H9 (cell line): Measurements from ENCODE around the gene CD93. TPM values are rescaled to one million over a fixed set of nuclear protein-coding genes. Genes with fewer than 3 reads are reported as not detected.

Experiments used
- DNase-seq: peaks from one replicate; pipeline ENCODE4 v3.0.0-alpha.2; 2017
- H2AFZ ChIP-seq: one replicate; pipeline ENCODE4 v1.6.1; 2013; ENCODE audit warnings: mild to moderate bottlenecking, low read length, control low read depth, moderate library complexity
- H2AK5ac ChIP-seq: 2 replicates; pipeline ENCODE4 v1.6.1; 2013; ENCODE audit warnings: low read length, control low read depth, mixed read lengths; ENCODE audit not compliant: insufficient read length
- H2BK120ac ChIP-seq: one replicate; pipeline ENCODE4 v1.6.1; 2013; ENCODE audit warnings: low read depth, mild to moderate bottlenecking, low read length, control low read depth, inconsistent platforms; ENCODE audit not compliant: poor library complexity, severe bottlenecking
- H2BK12ac ChIP-seq: 2 replicates; pipeline ENCODE4 v1.6.1; 2013; ENCODE audit warnings: low read length, control low read depth, mixed read lengths, low read depth; ENCODE audit not compliant: insufficient read length
- H2BK15ac ChIP-seq: 2 replicates; pipeline ENCODE4 v1.6.1; 2013; ENCODE audit warnings: low read depth, low read length, control low read depth
- H2BK20ac ChIP-seq: one replicate; pipeline ENCODE4 v1.6.1; 2013; ENCODE audit warnings: low read depth, mild to moderate bottlenecking, low read length, control low read depth, inconsistent platforms; ENCODE audit not compliant: poor library complexity, severe bottlenecking
- H2BK5ac ChIP-seq: 2 replicates; pipeline ENCODE4 v1.6.1; 2013; ENCODE audit warnings: low read length, control low read depth, mixed read lengths; ENCODE audit not compliant: insufficient read length
- H3K14ac ChIP-seq: 2 replicates; pipeline ENCODE4 v1.6.1; 2013; ENCODE audit warnings: low read length, control low read depth; ENCODE audit not compliant: insufficient read depth
- H3K18ac ChIP-seq: 2 replicates; pipeline ENCODE4 v1.6.1; 2013; ENCODE audit warnings: low read depth, mild to moderate bottlenecking, mixed read lengths, low read length, control low read depth; ENCODE audit not compliant: insufficient read length
- H3K23ac ChIP-seq: 2 replicates; pipeline ENCODE4 v1.6.1; 2013; ENCODE audit warnings: low read length, control low read depth, mixed read lengths, low read depth; ENCODE audit not compliant: insufficient read length
- H3K23me2 ChIP-seq: 2 replicates; pipeline ENCODE4 v1.6.1; 2013; ENCODE audit warnings: low read depth, mild to moderate bottlenecking, mixed read lengths, low read length, control low read depth; ENCODE audit not compliant: insufficient read length, poor library complexity, severe bottlenecking
- H3K27ac ChIP-seq: 2 replicates; pipeline ENCODE4 v1.5.1; 2013; ENCODE audit warnings: low read length, control low read depth, mixed read lengths, low read depth; ENCODE audit not compliant: insufficient read length
- H3K27me3 ChIP-seq: 2 replicates; pipeline ENCODE4 v1.6.1; 2013; ENCODE audit warnings: low read length, control low read depth, inconsistent platforms; ENCODE audit not compliant: insufficient read depth
- H3K4ac ChIP-seq: 2 replicates; pipeline ENCODE4 v1.6.1; 2013; ENCODE audit warnings: low read depth, mild to moderate bottlenecking, control low read depth, inconsistent platforms, low read length, moderate library complexity
- H3K4me1 ChIP-seq: 2 replicates; pipeline ENCODE4 v1.6.1; 2013; ENCODE audit warnings: low read length, control low read depth, inconsistent platforms; ENCODE audit not compliant: insufficient read depth
- H3K4me2 ChIP-seq: 2 replicates; pipeline ENCODE4 v1.6.1; 2013; ENCODE audit warnings: low read length, control low read depth, mixed read lengths; ENCODE audit not compliant: insufficient read length, insufficient read depth
- H3K56ac ChIP-seq: 2 replicates; pipeline ENCODE4 v1.6.1; 2013; ENCODE audit warnings: low read depth, mild to moderate bottlenecking, mixed read lengths, low read length, control low read depth; ENCODE audit not compliant: insufficient read length
- H3K79me1 ChIP-seq: 2 replicates; pipeline ENCODE4 v1.6.1; 2013; ENCODE audit warnings: low read depth, mild to moderate bottlenecking, moderate library complexity, low read length, control low read depth, inconsistent platforms; ENCODE audit not compliant: insufficient read depth, poor library complexity, severe bottlenecking
- H3K79me2 ChIP-seq: 2 replicates; pipeline ENCODE4 v1.6.1; 2013; ENCODE audit warnings: low read length, control low read depth, inconsistent platforms; ENCODE audit not compliant: insufficient read depth
- H3K9ac ChIP-seq: 2 replicates; pipeline ENCODE4 v1.6.1; 2013; ENCODE audit warnings: low read length, control low read depth, mixed read lengths; ENCODE audit not compliant: insufficient read length; ENCODE audit errors: extremely low read depth
- H3K9me3 ChIP-seq: one replicate; pipeline ENCODE4 v1.6.1; 2013; ENCODE audit warnings: low read depth, low read length, inconsistent platforms; ENCODE audit not compliant: control insufficient read depth
- H3T11ph ChIP-seq: one replicate; pipeline ENCODE4 v1.6.1; 2013; ENCODE audit warnings: mild to moderate bottlenecking, low read length, control low read depth, inconsistent platforms
- H4K20me1 ChIP-seq: one replicate; pipeline ENCODE4 v1.6.1; 2013; ENCODE audit not compliant: control insufficient read depth, insufficient read length, insufficient read depth
- H4K5ac ChIP-seq: 2 replicates; pipeline ENCODE4 v1.6.1; 2013; ENCODE audit warnings: low read depth, mild to moderate bottlenecking, mixed read lengths, low read length, control low read depth; ENCODE audit not compliant: insufficient read length
- H4K8ac ChIP-seq: replicated peaks from 2 replicates; pipeline ENCODE4 v1.6.1; 2013; ENCODE audit warnings: low read length, control low read depth, mixed read lengths, low read depth; ENCODE audit not compliant: insufficient read length
- H4K91ac ChIP-seq: 2 replicates; pipeline ENCODE4 v1.6.1; 2013; ENCODE audit warnings: low read depth, mild to moderate bottlenecking, moderate library complexity, mixed read lengths, low read length, control low read depth; ENCODE audit not compliant: insufficient read length
- H3K27ac Mint-ChIP-seq, 3 experiments: 2 replicates in 2 of 3; 3 replicates in 1 of 3; pipeline ENCODE4 v1.8.0; 2020 to 2021; ENCODE audit warnings: mixed read lengths in 3 of 3, mild to moderate bottlenecking in 1 of 3, moderate library complexity in 1 of 3
- H3K27me3 Mint-ChIP-seq: 2 replicates; pipeline ENCODE4 v1.8.0; 2021; ENCODE audit warnings: low read depth, mild to moderate bottlenecking, moderate library complexity, mixed read lengths
- H3K36me3 Mint-ChIP-seq, 3 experiments: 2 replicates in 2 of 3; 3 replicates in 1 of 3; pipeline ENCODE4 v1.8.0; 2020 to 2021; ENCODE audit warnings: low read depth in 3 of 3, mixed read lengths in 3 of 3; ENCODE audit not compliant: insufficient read depth in 1 of 3
- H3K4me1 Mint-ChIP-seq, 2 experiments: 2 replicates each; pipeline ENCODE4 v1.8.0; 2020; ENCODE audit warnings: mixed read lengths in 2 of 2
- H3K4me3 Mint-ChIP-seq, 2 experiments: 2 replicates in 1 of 2; 3 replicates in 1 of 2; pipeline ENCODE4 v1.8.0; 2020 to 2021; ENCODE audit warnings: mild to moderate bottlenecking in 2 of 2, mixed read lengths in 2 of 2, moderate library complexity in 1 of 2
- H3K9me3 Mint-ChIP-seq, 2 experiments: 2 replicates in 1 of 2; 3 replicates in 1 of 2; pipeline ENCODE4 v1.8.0; 2020; ENCODE audit warnings: mild to moderate bottlenecking in 2 of 2, mixed read lengths in 2 of 2, moderate library complexity in 1 of 2
- WGBS: extraction: QIAGEN DNeasy Blood & Tissue Kit; methylation state at CpG from one replicate; pipeline ENCODE4 v1.1.7; 2013; ENCODE audit warnings: missing lambda C conversion rate, low lambda C conversion rate, mixed read lengths; ENCODE audit not compliant: insufficient read length; ENCODE audit errors: extremely low coverage; 5-methylcytosine and 5-hydroxymethylcytosine counted together
- total RNA-seq: library from RNA; stranded (reverse); gene quantifications from 2 replicates; pipeline ENCODE4 v1.2.1, GENCODE V29; 2021
- TF ChIP-seq, protein P1 (sequence below): fragments of 200-600 bp; sonication (generic); conservative IDR thresholded peaks from 3 replicates; pipeline ENCODE4 v1.8.0; 2021; ENCODE audit warnings: antibody characterized with exemption, mild to moderate bottlenecking

Gene CD93
- total RNA-seq, 1 experiment from 2014 or later: not detected

DNA sequence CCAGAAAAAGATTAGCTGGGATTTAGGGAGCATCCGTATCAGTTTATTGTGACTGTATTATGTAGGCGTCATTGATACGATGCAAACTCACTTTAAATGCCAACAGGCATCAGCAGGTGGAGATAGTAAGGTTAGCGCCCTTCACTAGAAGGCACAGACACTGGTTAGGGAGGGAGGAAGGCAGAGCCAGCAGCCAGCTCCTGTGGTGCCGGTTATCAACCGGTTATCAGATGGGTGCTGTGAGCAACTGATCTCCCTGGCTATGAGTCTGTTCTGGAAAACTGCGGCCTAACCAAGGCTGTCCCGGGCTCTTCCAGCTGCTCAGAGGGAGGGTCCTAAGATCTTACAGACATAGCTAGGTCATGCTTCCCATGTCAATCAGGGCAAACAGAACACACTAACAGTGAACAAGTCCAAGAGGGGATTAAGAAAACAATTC, 47.5 kb upstream of the CD93 start:
- Histone ChIP-seq H4K20me1 (no peaks in the 10 kb centered on the region), H2BK20ac (no peak overlapping the region), H3K18ac (no peak overlapping the region), H3K79me2 (no peaks in the 10 kb centered on the region), H3K4me2 (no peak overlapping the region), H3K27me3 (no peaks in the 10 kb centered on the region), H2AK5ac (no peak overlapping the region), H3K56ac (no peak overlapping the region), H3K23me2 (no peaks in the 10 kb centered on the region), H3K4ac (no peak overlapping the region), H2BK5ac (no peak overlapping the region), H3T11ph (no peak overlapping the region), H2AFZ (no peak overlapping the region), H2BK120ac (no peak overlapping the region), H2BK15ac (no peak overlapping the region), H3K23ac (no peak overlapping the region), H3K14ac (no peak overlapping the region), H3K9me3 (no peaks in the 10 kb centered on the region), H3K9ac (no peak overlapping the region), H3K79me1 (no peaks in the 10 kb centered on the region), H4K5ac (no peak overlapping the region), H4K91ac (no peak overlapping the region), H3K4me1 (no peaks in the 10 kb centered on the region), H3K27ac (no peak overlapping the region), H4K8ac (no peak overlapping the region), H2BK12ac (no peak overlapping the region)
- Mint-ChIP-seq H3K36me3 (peaks cover 0 to 2% (median 0%) of the 10 kb centered on the region in 3 experiments; a peak in 1 of 7 replicates), H3K27me3 (no peaks in the 10 kb centered on the region; the same call in none of the 2 replicates), H3K9me3 (peaks cover 0 to 3% of the 10 kb centered on the region in 2 experiments; a peak in 3 of 5 replicates), H3K4me1 (0 out of 4 replicates have a peak, but pooled peaks cover 0 to 2% of the 10 kb centered on the region in 2 experiments), H3K4me3 (no peak overlapping the region), H3K27ac (no peak overlapping the region)
- whole genome bisulfite sequencing: no CpG with 5 or more reads among the region's 8 CpGs
- TF ChIP-seq, protein P1, sequence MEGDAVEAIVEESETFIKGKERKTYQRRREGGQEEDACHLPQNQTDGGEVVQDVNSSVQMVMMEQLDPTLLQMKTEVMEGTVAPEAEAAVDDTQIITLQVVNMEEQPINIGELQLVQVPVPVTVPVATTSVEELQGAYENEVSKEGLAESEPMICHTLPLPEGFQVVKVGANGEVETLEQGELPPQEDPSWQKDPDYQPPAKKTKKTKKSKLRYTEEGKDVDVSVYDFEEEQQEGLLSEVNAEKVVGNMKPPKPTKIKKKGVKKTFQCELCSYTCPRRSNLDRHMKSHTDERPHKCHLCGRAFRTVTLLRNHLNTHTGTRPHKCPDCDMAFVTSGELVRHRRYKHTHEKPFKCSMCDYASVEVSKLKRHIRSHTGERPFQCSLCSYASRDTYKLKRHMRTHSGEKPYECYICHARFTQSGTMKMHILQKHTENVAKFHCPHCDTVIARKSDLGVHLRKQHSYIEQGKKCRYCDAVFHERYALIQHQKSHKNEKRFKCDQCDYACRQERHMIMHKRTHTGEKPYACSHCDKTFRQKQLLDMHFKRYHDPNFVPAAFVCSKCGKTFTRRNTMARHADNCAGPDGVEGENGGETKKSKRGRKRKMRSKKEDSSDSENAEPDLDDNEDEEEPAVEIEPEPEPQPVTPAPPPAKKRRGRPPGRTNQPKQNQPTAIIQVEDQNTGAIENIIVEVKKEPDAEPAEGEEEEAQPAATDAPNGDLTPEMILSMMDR: no peak; the same call in 2 of the 3 replicates
- DNase-seq: no peak
